ENCODE data around the gene TMEM179.

- TF ChIP-seq CTCF (IDR thresholded peaks at IDR 0.05) (no peak), POLR2A (IDR thresholded peaks at IDR 0.05) (no peak)
Measured at GRCh38 chr14:104614126-104614812, 9.7 kb upstream of the TMEM179 start.

All from lower leg skin (tissue), 3 donors.